Kidney (tissue), 14 donors: Measurements from ENCODE around the gene C9orf50. TPM values are rescaled to one million over a fixed set of nuclear protein-coding genes. Genes with fewer than 3 reads are reported as not detected.

Experiments used
- DNase-seq, 5 donors: peaks; one replicate each; pipeline ENCODE4 v3.0.0-alpha.2; 2013 to 2020
- FAIRE-seq: peaks from 2 replicates; lab custom pipeline; 2012; peaks lifted over from hg19 to GRCh38; lab: Jason Lieb, UNC
- H3K27ac ChIP-seq, 2 donors: one replicate each; pipeline ENCODE4 v1.7.0; 2013; ENCODE audit warnings: low read depth in 2 of 2, low read length in 2 of 2, inconsistent platforms in 1 of 2
- H3K27me3 ChIP-seq: one replicate; pipeline ENCODE4 v1.7.1; 2013; ENCODE audit warnings: low read length, inconsistent platforms; ENCODE audit not compliant: control insufficient read depth, insufficient read depth
- H3K36me3 ChIP-seq, 3 donors: one replicate each; pipeline versions ENCODE4 v1.7.0 to v1.7.1; 2013; ENCODE audit warnings: low read length in 3 of 3, control low read depth in 1 of 3, inconsistent platforms in 1 of 3; ENCODE audit not compliant: insufficient read depth in 3 of 3, control insufficient read depth in 2 of 3
- H3K4me1 ChIP-seq, 3 donors: one replicate each; pipeline versions ENCODE4 v1.7.0 to v1.7.1; 2013; ENCODE audit warnings: low read length in 3 of 3, inconsistent platforms in 1 of 3, low read depth in 1 of 3; ENCODE audit not compliant: control insufficient read depth in 2 of 3, insufficient read depth in 2 of 3
- H3K4me3 ChIP-seq, 3 donors: one replicate each; pipeline versions ENCODE4 v1.7.0 to v1.8.1; 2013; ENCODE audit warnings: low read length in 3 of 3, control low read depth in 1 of 3, inconsistent platforms in 1 of 3
- H3K9ac ChIP-seq, 3 donors: one replicate each; pipeline versions ENCODE4 v1.7.0 to v1.7.1; 2013; ENCODE audit warnings: low read length in 3 of 3, control low read depth in 1 of 3, inconsistent platforms in 1 of 3
- H3K9me3 ChIP-seq, 3 donors: one replicate each; pipeline versions ENCODE4 v1.7.0 to v1.7.1; 2013; ENCODE audit warnings: low read length in 3 of 3, control low read depth in 1 of 3, inconsistent platforms in 1 of 3; ENCODE audit not compliant: control insufficient read depth in 2 of 3, insufficient read depth in 1 of 3
- intact Hi-C: fragments of 100-400 bp; cut with DNase I; formaldehyde crosslinking; loops from one replicate; pipeline ENCODE4 v1.11.1; 2022
- polyA plus RNA-seq: library from polyadenylated mRNA; stranded (reverse); fragments of 350-450 nt; fragmentation: Illumina TruSeq; extraction: RNeasy Lipid Tissue Mini Kit (QIAGEN cat#74804); gene quantifications from one replicate; pipeline ENCODE4 v1.2.3, GENCODE V29; 2014; ENCODE audit warnings: low read depth, low replicate concordance; ENCODE audit not compliant: insufficient read depth
- total RNA-seq: library from RNA; stranded (reverse); fragmentation: NEBNext Ultra II Directional; extraction: Animal tissue kit (Norgen Biotek cat#: 25700); gene quantifications from one replicate; pipeline ENCODE4 v1.2.1, GENCODE V29; 2021
- TF ChIP-seq, protein P1 (sequence below): IDR thresholded peaks from 3 replicates; pipeline ENCODE4 v1.5.1; 2012; ENCODE audit warnings: mild to moderate bottlenecking, moderate library complexity, borderline replicate concordance; ENCODE audit not compliant: insufficient read depth; ENCODE audit errors: extremely low read depth
- donor health status: control.
- donor health status: control.
- donor health status: control.
- donor health status: control.
- donor health status: control.
- donor health status: DM: yes; HTN: yes; CAD: no.
- donor health status: Normal renal cell carcinoma (clear cell type).

C9orf50 gene
- total and polyA plus RNA-seq, 2 donors from 2014 or later, result 1.1 to 2.8 TPM

DNA sequence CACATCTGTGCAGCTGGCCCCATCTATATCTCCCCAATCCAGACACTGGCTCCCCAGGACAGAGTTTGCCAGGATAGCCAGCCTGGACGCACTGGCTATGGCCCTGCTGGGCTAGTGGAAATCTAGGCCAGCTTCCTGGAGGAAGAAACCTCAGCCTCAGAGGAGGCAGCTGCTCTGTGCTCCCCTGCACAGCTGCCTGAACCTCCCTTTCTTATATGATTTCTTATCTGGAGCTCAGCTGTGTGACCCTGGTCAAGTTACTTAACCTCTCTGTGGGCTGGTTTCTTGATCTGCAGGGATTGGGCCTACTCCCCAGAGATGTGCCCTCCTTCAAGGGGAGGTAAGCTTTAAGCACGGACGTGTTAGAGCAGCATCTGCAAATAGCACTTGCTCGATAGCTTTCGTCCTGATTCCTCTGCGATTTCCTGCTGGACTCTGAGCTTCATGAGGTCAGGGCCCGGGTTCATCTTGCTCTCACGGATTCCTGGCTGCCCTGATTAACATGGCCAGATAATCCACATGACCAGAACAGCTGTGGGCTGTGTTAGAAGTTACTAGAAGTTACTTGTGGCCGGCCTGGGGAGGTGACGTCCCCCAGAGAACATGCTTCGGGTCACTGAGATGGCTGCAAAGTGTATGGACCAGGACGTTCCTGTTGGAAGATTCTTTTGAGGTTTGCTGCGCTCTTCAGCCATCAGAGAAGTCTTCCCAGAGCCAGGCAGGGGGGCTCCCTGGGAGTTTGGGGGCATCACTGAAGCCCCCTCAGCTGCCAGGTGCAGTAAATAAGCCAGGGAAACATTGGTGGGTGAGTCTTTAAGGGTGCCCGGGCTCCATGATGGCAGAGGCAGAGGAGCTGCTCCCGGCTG, 14.5 kb downstream of the C9orf50 start:
- peak in 2 of 5 donors; percentile 54 to 79 for DNase-seq
- peak overlapping the region; percentile 85 to 91 for H3K27ac ChIP-seq
- peaks cover 6 to 28% (median 18%) of the 10 kb centered on the region in 3 donors for H3K4me1 ChIP-seq
- intact Hi-C loops, result loop anchor here (10.0 kb wide), 1 partner anchor 112 kb away; no protein-coding TSS in a partner anchor
- no peaks in the 10 kb centered on the region for H3K27me3 ChIP-seq
- H3K4me3 ChIP-seq, result no peak overlapping the region
- H3K36me3 ChIP-seq, result no peaks in the 10 kb centered on the region
- H3K9ac ChIP-seq, result peak overlapping the region in 1 of 3 donors; percentile 37
- TF ChIP-seq, protein P1, sequence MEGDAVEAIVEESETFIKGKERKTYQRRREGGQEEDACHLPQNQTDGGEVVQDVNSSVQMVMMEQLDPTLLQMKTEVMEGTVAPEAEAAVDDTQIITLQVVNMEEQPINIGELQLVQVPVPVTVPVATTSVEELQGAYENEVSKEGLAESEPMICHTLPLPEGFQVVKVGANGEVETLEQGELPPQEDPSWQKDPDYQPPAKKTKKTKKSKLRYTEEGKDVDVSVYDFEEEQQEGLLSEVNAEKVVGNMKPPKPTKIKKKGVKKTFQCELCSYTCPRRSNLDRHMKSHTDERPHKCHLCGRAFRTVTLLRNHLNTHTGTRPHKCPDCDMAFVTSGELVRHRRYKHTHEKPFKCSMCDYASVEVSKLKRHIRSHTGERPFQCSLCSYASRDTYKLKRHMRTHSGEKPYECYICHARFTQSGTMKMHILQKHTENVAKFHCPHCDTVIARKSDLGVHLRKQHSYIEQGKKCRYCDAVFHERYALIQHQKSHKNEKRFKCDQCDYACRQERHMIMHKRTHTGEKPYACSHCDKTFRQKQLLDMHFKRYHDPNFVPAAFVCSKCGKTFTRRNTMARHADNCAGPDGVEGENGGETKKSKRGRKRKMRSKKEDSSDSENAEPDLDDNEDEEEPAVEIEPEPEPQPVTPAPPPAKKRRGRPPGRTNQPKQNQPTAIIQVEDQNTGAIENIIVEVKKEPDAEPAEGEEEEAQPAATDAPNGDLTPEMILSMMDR, result no peak
- FAIRE-seq, result no peak
- no peaks in the 10 kb centered on the region for H3K9me3 ChIP-seq

DNA sequence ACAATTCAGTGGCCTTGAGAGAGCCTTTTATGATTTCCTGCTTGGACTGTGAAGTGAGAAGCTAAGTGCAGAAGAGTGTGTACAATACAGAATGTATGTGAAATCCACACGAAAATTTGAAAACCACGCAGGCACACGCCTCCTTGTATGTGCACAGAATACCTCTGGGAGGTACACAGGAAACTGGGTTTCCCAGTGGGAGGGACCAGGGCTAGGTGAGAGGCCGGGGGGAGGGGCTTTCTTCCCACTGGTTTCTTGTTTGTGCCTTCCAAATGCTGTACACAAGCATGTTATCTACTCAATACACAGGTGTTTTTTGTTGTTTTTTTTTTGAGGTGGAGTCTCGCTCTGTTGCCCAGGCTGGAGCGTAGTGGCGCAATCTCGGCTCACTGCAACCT, 16.1 kb downstream of the C9orf50 start:
- intact Hi-C loops, result loop anchor here (10.0 kb wide), 1 partner anchor 110 kb away; no protein-coding TSS in a partner anchor
- FAIRE-seq (no peak), DNase-seq (no peak)
- no peaks in the 10 kb centered on the region for H3K27me3 ChIP-seq
- no peak overlapping the region for H3K4me3 ChIP-seq
- TF ChIP-seq, protein P1, result no peak
- no peaks in the 10 kb centered on the region for H3K9me3 ChIP-seq
- H3K9ac ChIP-seq, result no peak overlapping the region
- H3K4me1 ChIP-seq, result peaks cover 6 to 18% (median 12%) of the 10 kb centered on the region in 3 donors
- no peak overlapping the region for H3K27ac ChIP-seq
- no peaks in the 10 kb centered on the region for H3K36me3 ChIP-seq

DNA sequence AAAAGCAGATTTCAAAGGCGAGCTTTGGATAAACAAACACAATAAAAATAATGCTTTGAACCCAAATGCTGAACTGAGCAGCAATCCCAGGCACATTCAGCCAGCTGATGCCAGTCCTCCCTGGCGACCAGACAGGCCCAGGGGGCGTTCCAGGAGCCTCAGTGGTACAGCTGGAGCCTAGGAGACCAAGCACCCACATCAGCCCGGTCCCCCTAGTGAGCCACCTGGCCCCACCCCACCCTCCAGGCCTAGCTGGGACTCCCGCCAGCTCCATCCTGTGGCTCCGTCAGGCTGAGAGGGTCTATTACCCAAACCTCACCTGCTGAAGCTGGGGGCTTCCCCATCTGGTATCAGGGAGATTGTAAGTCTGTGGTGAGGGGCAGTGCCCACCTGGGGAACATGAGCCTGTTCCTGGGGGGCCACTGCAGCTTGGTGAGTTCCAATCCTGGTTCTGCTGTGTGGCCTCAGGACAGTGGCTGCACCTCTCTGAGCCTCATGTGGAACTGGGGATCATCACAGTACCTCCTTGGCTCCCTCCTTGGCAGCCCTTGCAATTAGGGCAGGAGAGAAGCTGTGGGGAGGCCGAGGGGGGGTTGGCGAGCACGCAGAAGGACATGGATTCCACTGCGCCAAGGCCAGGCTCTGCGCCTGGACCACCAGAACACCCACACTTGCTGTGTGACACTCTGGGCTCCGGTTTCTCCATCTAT, 16.7 kb downstream of the C9orf50 start:
- DNase-seq, result peak in 1 of 5 donors; percentile 64
- intact Hi-C loops, result loop anchor here (10.0 kb wide), 1 partner anchor 109 kb away; no protein-coding TSS in a partner anchor
- Histone ChIP-seq H3K9ac (no peak overlapping the region), H3K27ac (no peak overlapping the region), H3K36me3 (no peaks in the 10 kb centered on the region), H3K27me3 (no peaks in the 10 kb centered on the region), H3K4me1 (peaks cover 6 to 16% (median 12%) of the 10 kb centered on the region in 3 donors), H3K9me3 (no peaks in the 10 kb centered on the region), H3K4me3 (no peak overlapping the region)
- TF ChIP-seq, protein P1, result no peak
- FAIRE-seq, result no peak
